A549 (cell line): ENCODE data around the gene ZNF438. TPM values are rescaled to one million over a fixed set of nuclear protein-coding genes. Genes with fewer than 3 reads are reported as not detected.
A peak's percentile ranks its signal among the peaks of the same experiment; 100 is the strongest.

Experiments
- ATAC-seq, 2 experiments: fragments of 200-7000 bp in 1 of 2; fragments of >200 bp in 1 of 2; cut with Nextera tagmentation in 1 of 2; cut with Tn5 transposase in 1 of 2; 3 replicates each; pipeline versions ENCODE4 v1.8.0 to v1.9.1; 2018 to 2020; ENCODE audit warnings: mild to moderate bottlenecking in 1 of 2, moderate library complexity in 1 of 2
- CTCF ChIA-PET: fragments of 300-600 bp; sonication (Branson Sonifier 250); formaldehyde crosslinking; extraction: SDS; loops from one replicate; lab custom pipeline; 2021; ENCODE audit warnings: antibody characterized with exemption, inconsistent platforms; lab: Yijun Ruan, JAX
- POLR2A ChIA-PET: fragments of 350-600 bp; formaldehyde crosslinking; extraction: SDS; loops from one replicate; lab custom pipeline; 2021; ENCODE audit warnings: antibody characterized with exemption, inconsistent platforms; lab: Yijun Ruan, JAX
- DNase-seq, 2 experiments: peaks; one replicate each; pipeline versions ENCODE4 v3.0.0 to v3.0.0-alpha.2; 2011 to 2016; ENCODE audit warnings: low read depth in 1 of 2, low spot score in 1 of 2
- FAIRE-seq: peaks from 2 replicates; lab custom pipeline; 2011; peaks lifted over from hg19 to GRCh38; lab: Jason Lieb, UNC
- H3K27ac ChIP-seq, 2 experiments: fragments of >200 bp; sonication (Bioruptor Twin); formaldehyde crosslinking; 3 replicates each; pipeline ENCODE4 v1.5.1; 2016 to 2017
- H3K4me1 ChIP-seq: fragments of >200 bp; sonication (Bioruptor Twin); formaldehyde crosslinking; 3 replicates; pipeline ENCODE4 v1.6.1; 2016
- H3K4me2 ChIP-seq: fragments of >200 bp; sonication (Bioruptor Twin); formaldehyde crosslinking; 3 replicates; pipeline ENCODE4 v1.6.1; 2016
- H3K4me3 ChIP-seq: fragments of >200 bp; sonication (Bioruptor Twin); formaldehyde crosslinking; 3 replicates; pipeline ENCODE4 v1.5.1; 2016
- H3K9me3 ChIP-seq: fragments of >200 bp; sonication (Bioruptor Twin); formaldehyde crosslinking; 3 replicates; pipeline ENCODE4 v1.6.1; 2016
- BCL3 ChIP-seq: fragments of >200 bp; sonication (Bioruptor Twin); formaldehyde crosslinking; IDR thresholded peaks from 3 replicates; pipeline ENCODE4 v1.6.1; 2016
- BHLHE40 ChIP-seq: IDR thresholded peaks from 2 replicates; pipeline ENCODE4 v1.6.1; 2012; ENCODE audit warnings: low read depth, low read length, inconsistent platforms
- CBX8 ChIP-seq: fragments of 200-600 bp; sonication (generic); IDR thresholded peaks from 2 replicates; pipeline ENCODE4 v1.6.1; 2016
- CEBPB ChIP-seq, 2 experiments: fragments of >200 bp in 1 of 2; sonication (Bioruptor Twin) in 1 of 2; formaldehyde crosslinking in 1 of 2; IDR thresholded peaks; 2 replicates each; pipeline ENCODE4 v1.6.1; 2012 to 2016
- CHD2 ChIP-seq: fragments of 150-350 bp; IDR thresholded peaks from 2 replicates; pipeline ENCODE4 v1.6.1; 2014; ENCODE audit warnings: low read length; ENCODE audit not compliant: partially characterized antibody
- E2F6 ChIP-seq: IDR thresholded peaks from 2 replicates; pipeline ENCODE4 v1.6.1; 2012; ENCODE audit warnings: low read depth, borderline replicate concordance
- EHF ChIP-seq: fragments of 250-450 bp; sonication (Bioruptor Pico); IDR thresholded peaks from 2 replicates; pipeline ENCODE4 v1.5.0; 2020; ENCODE audit warnings: mild to moderate bottlenecking
- EHMT2 ChIP-seq: fragments of 200-600 bp; sonication (generic); IDR thresholded peaks from 2 replicates; pipeline ENCODE4 v1.6.1; 2016; ENCODE audit warnings: antibody characterized with exemption, low read depth, mild to moderate bottlenecking, moderate library complexity
- ELK1 ChIP-seq: fragments of 150-350 bp; IDR thresholded peaks from 2 replicates; pipeline ENCODE4 v1.6.1; 2014; ENCODE audit warnings: low read depth, mild to moderate bottlenecking, low read length
- EP300 ChIP-seq, 2 experiments: fragments of >200 bp; sonication (Bioruptor Twin); formaldehyde crosslinking; IDR thresholded peaks; 2 replicates in 1 of 2; 3 replicates in 1 of 2; pipeline ENCODE4 v1.6.1; 2016 to 2017
- FOSB ChIP-seq: fragments of 250-450 bp; sonication (Bioruptor Pico); IDR thresholded peaks from 2 replicates; pipeline ENCODE4 v1.5.0; 2020; ENCODE audit warnings: mild to moderate bottlenecking, moderate library complexity
- GATA3 ChIP-seq: IDR thresholded peaks from 2 replicates; pipeline ENCODE4 v1.6.1; 2012; ENCODE audit warnings: borderline replicate concordance
- HEYL ChIP-seq: fragments of 250-450 bp; sonication (Bioruptor Pico); IDR thresholded peaks from 2 replicates; pipeline ENCODE4 v1.8.0; 2021; ENCODE audit warnings: mild to moderate bottlenecking, moderate library complexity
- HMGXB4 ChIP-seq: fragments of 250-450 bp; sonication (Bioruptor Pico); IDR thresholded peaks from 2 replicates; pipeline ENCODE4 v1.5.0; 2021; ENCODE audit warnings: mild to moderate bottlenecking, moderate library complexity, borderline replicate concordance
- HOXB13 ChIP-seq: fragments of 250-450 bp; sonication (Bioruptor Pico); IDR thresholded peaks from 2 replicates; pipeline ENCODE4 v1.5.0; 2020; ENCODE audit warnings: low read depth, mild to moderate bottlenecking, moderate library complexity
- HOXB5 ChIP-seq: fragments of 250-450 bp; sonication (Bioruptor Pico); IDR thresholded peaks from 2 replicates; pipeline ENCODE4 v1.5.0; 2020; ENCODE audit warnings: mild to moderate bottlenecking, moderate library complexity
- JUN ChIP-seq, 2 experiments: fragments of >200 bp; sonication (Bioruptor Twin); formaldehyde crosslinking; IDR thresholded peaks; 2 replicates in 1 of 2; 3 replicates in 1 of 2; pipeline ENCODE4 v1.6.1; 2016 to 2017
- JUNB ChIP-seq: fragments of >200 bp; sonication (Bioruptor Twin); formaldehyde crosslinking; IDR thresholded peaks from 2 replicates; pipeline ENCODE4 v1.6.1; 2016
- MAFK ChIP-seq: fragments of 450-650 bp; IDR thresholded peaks from 2 replicates; pipeline ENCODE4 v1.6.1; 2014; ENCODE audit not compliant: partially characterized antibody
- MYC ChIP-seq: IDR thresholded peaks from 2 replicates; pipeline ENCODE4 v1.6.1; 2012; ENCODE audit warnings: mild to moderate bottlenecking, inconsistent platforms, low read length, improper control_type of control experiment, borderline replicate concordance
- NFE2L2 ChIP-seq: fragments of 150-350 bp; conservative IDR thresholded peaks from 2 replicates; pipeline ENCODE4 v1.6.1; 2014; ENCODE audit warnings: low read length
- NR3C1 ChIP-seq: fragments of >200 bp; sonication (Bioruptor Twin); formaldehyde crosslinking; IDR thresholded peaks from 3 replicates; pipeline ENCODE4 v1.6.1; 2017
- PBX3 ChIP-seq: IDR thresholded peaks from 2 replicates; pipeline ENCODE4 v1.6.1; 2012
- POLR2A ChIP-seq: IDR thresholded peaks from 2 replicates; pipeline ENCODE4 v1.6.1; 2012; ENCODE audit warnings: mild to moderate bottlenecking, low read length
- POLR2AphosphoS2 ChIP-seq: conservative IDR thresholded peaks from 2 replicates; pipeline ENCODE4 v1.6.1; 2012; ENCODE audit warnings: low read length, improper control_type of control experiment, inconsistent platforms
- RAD21 ChIP-seq, 2 experiments: fragments of >200 bp in 1 of 2; sonication (Bioruptor Twin) in 1 of 2; formaldehyde crosslinking in 1 of 2; IDR thresholded peaks in 1 of 2; conservative IDR thresholded peaks in 1 of 2; 2 replicates in 1 of 2; 3 replicates in 1 of 2; pipeline ENCODE4 v1.6.1; 2012 to 2018; ENCODE audit warnings: inconsistent platforms in 1 of 2
- RARB ChIP-seq: fragments of 250-450 bp; sonication (Bioruptor Pico); IDR thresholded peaks from 2 replicates; pipeline ENCODE4 v1.8.0; 2021; ENCODE audit warnings: mild to moderate bottlenecking, moderate library complexity
- RCOR1 ChIP-seq: fragments of 150-350 bp; IDR thresholded peaks from 2 replicates; pipeline ENCODE4 v1.6.1; 2014; ENCODE audit warnings: antibody characterized with exemption, low read length, low read depth
- RFX5 ChIP-seq: fragments of 450-650 bp; IDR thresholded peaks from 2 replicates; pipeline ENCODE4 v1.7.1; 2014; ENCODE audit warnings: antibody characterized with exemption, mild to moderate bottlenecking, moderate library complexity
- RNF2 ChIP-seq: fragments of 200-600 bp; sonication (generic); IDR thresholded peaks from 2 replicates; pipeline ENCODE4 v1.6.1; 2016; ENCODE audit warnings: low read depth, mild to moderate bottlenecking, antibody characterized with exemption, moderate library complexity, borderline replicate concordance
- TFCP2L1 ChIP-seq: fragments of 250-450 bp; sonication (Bioruptor Pico); IDR thresholded peaks from 2 replicates; pipeline ENCODE4 v1.5.0; 2021; ENCODE audit warnings: mild to moderate bottlenecking
- USF2 ChIP-seq: fragments of 450-650 bp; IDR thresholded peaks from 2 replicates; pipeline ENCODE4 v1.6.1; 2014; ENCODE audit warnings: antibody characterized with exemption
- ZC3H11A ChIP-seq: fragments of 450-650 bp; IDR thresholded peaks from 2 replicates; pipeline ENCODE4 v1.6.1; 2014; ENCODE audit warnings: antibody characterized with exemption, mild to moderate bottlenecking
- ZSCAN20 ChIP-seq: fragments of 250-450 bp; sonication (Bioruptor Pico); IDR thresholded peaks from 2 replicates; pipeline ENCODE4 v1.8.0; 2022; ENCODE audit warnings: mild to moderate bottlenecking, moderate library complexity
- WGBS: methylation state at CpG from one replicate; pipeline ENCODE4 v1.1.6; 2017; ENCODE audit errors: missing lambda C conversion rate; 5-methylcytosine and 5-hydroxymethylcytosine counted together
- polyA minus RNA-seq: library from RNA; depleted of rRNA, polyadenylated mRNA; stranded (reverse); fragments of >200 nt; gene quantifications from 2 replicates; pipeline ENCODE4 v1.2.3, GENCODE V29; 2011; rRNA and poly(A)+ RNA removed
- polyA plus RNA-seq, 4 experiments: library from polyadenylated mRNA; depleted of rRNA in 3 of 4; stranded (reverse); fragments of >200 nt; fragmentation: RNase III in 1 of 4; extraction: RNeasy Plus Mini Kit Qiagen cat#74134 plus additional on column Dnase treatment in 1 of 4; gene quantifications; 2 replicates in 3 of 4; 3 replicates in 1 of 4; pipeline ENCODE4 v1.2.3, GENCODE V29; 2011 to 2017

ZNF438 gene
- polyA plus RNA-seq (2011; rRNA removed), result 4.5 and 6.0 TPM in 2 replicates
- polyA plus RNA-seq (2012; cell fraction: cytosol; rRNA removed), result 1.3 and 1.5 TPM in 2 replicates
- polyA plus RNA-seq (2012; cell fraction: nucleus; rRNA removed), result 1.1 and 1.8 TPM in 2 replicates
- 2.2 to 2.6 TPM (median 2.5 TPM) in 3 replicates for polyA plus RNA-seq (2017; fragmentation: RNase III; extraction: RNeasy Plus Mini Kit Qiagen cat#74134 plus additional on column Dnase treatment)
- polyA minus RNA-seq, result 5.9 and 6.4 TPM in 2 replicates

GRCh38 chr10:31031558-31032257 lies at the start of gene ZNF438:
Gene ZNF438 (minus strand): TSS chr10:31031865. CDS start chr10:30877034, 154,831 bp downstream.
- peaks cover 5% of the 10 kb centered on the region; the same call in 1 of the 3 replicates for H3K4me1 ChIP-seq
- H3K27ac ChIP-seq, result peak within 1 kb of the TSS; percentile 95 to 97
- 1% methylated on average over 17 of the region's 66 CpGs for WGBS
- no peaks in the 10 kb centered on the region for H3K9me3 ChIP-seq
- DNase-seq, result peak; percentile 73 to 94
- H3K4me3 ChIP-seq, result peak within 1 kb of the TSS; percentile 63
- ChIA-PET POLR2A (interaction anchor here (0.6 to 1.4 kb wide), 25 partner anchors 8 to 782 kb away, joined by 3 to 16 read pairs (median 4); partner anchors contain the start of gene ZEB1), CTCF (interaction anchor here (0.6 to 1.8 kb wide), 17 partner anchors 9 to 967 kb away, joined by 3 to 6 read pairs (median 3); no protein-coding TSS in a partner anchor)
- FAIRE-seq, result no peak
- ATAC-seq, result peak; percentile 90 to 91
- H3K4me2 ChIP-seq, result peak within 1 kb of the TSS; percentile 81
- TF ChIP-seq HOXB5 (CRISPR knock-in tag) (0 out of 2 replicates have a peak, but pooled peaks have one; percentile 32), BCL3 (peak; percentile 42; the same call in 2 of the 3 replicates), RFX5 (peak; percentile 65), EHMT2 (no peak), USF2 (peak; percentile 47), HOXB13 (CRISPR knock-in tag) (peak; percentile 23; the same call in 1 of the 2 replicates), BHLHE40 (no peak), ZSCAN20 (no peak), NR3C1 (no peak), JUNB (no peak), JUN (IDR thresholded peaks at IDR 0.05) (peak; percentile 26 to 76; a peak in 3 of 5 replicates), HMGXB4 (no peak; the same call in 1 of the 2 replicates), HEYL (CRISPR knock-in tag) (no peak), POLR2A (peak; percentile 62), GATA3 (no peak), EHF (peak; percentile 55; the same call in 1 of the 2 replicates), CHD2 (no peak), MYC (no peak; the same call in 1 of the 2 replicates), CBX8 (no peak), ELK1 (no peak), RCOR1 (no peak), POLR2AphosphoS2 (no peak), TFCP2L1 (0 out of 2 replicates have a peak, but pooled peaks have one; percentile 54), MAFK (no peak), RAD21 (conservative IDR thresholded peaks at IDR 0.05 in 1 of 2, IDR thresholded peaks at IDR 0.05 in 1 of 2) (peak; percentile 47 to 76), PBX3 (no peak), EP300 (IDR thresholded peaks at IDR 0.05) (no peak), NFE2L2 (no peak), RARB (CRISPR knock-in tag) (no peak), FOSB (CRISPR knock-in tag) (no peak), ZC3H11A (no peak), E2F6 (peak; percentile 92), CEBPB (IDR thresholded peaks at IDR 0.05) (no peak), RNF2 (0 out of 2 replicates have a peak, but pooled peaks have one; percentile 60)
